DND-41 (cell line): ENCODE measurements around the gene TPP1.

Experiments used
- EZH2 ChIP-seq: IDR thresholded peaks from 3 replicates; pipeline ENCODE4 v1.6.1; 2012; ENCODE audit warnings: borderline replicate concordance, low read depth, mild to moderate bottlenecking, moderate library complexity, low read length, inconsistent platforms; ENCODE audit not compliant: severe bottlenecking
- TF ChIP-seq, protein P1 (sequence below): IDR thresholded peaks from 2 replicates; pipeline ENCODE4 v1.5.1; 2012; ENCODE audit warnings: borderline replicate concordance, low read length, moderate library complexity, mild to moderate bottlenecking; ENCODE audit not compliant: poor library complexity, severe bottlenecking; ENCODE audit errors: extremely low read depth

DNA sequence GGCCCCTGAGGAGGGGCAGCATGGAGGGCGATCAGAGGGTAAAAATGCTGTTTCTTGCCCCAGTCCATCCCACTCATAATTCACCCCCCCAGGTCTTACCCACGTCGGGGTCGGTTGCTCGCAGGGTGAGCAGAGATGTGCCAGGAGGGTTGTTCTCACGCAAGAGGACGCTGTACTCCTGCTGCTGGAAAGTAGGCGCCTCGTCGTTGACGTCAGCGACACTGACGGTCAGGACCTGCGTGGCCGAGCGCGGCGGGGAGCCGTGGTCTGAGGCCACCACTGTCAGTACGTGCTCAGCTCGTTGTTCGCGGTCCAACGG is 10.3 kb upstream of the TPP1 start:
- TF ChIP-seq, protein P1, sequence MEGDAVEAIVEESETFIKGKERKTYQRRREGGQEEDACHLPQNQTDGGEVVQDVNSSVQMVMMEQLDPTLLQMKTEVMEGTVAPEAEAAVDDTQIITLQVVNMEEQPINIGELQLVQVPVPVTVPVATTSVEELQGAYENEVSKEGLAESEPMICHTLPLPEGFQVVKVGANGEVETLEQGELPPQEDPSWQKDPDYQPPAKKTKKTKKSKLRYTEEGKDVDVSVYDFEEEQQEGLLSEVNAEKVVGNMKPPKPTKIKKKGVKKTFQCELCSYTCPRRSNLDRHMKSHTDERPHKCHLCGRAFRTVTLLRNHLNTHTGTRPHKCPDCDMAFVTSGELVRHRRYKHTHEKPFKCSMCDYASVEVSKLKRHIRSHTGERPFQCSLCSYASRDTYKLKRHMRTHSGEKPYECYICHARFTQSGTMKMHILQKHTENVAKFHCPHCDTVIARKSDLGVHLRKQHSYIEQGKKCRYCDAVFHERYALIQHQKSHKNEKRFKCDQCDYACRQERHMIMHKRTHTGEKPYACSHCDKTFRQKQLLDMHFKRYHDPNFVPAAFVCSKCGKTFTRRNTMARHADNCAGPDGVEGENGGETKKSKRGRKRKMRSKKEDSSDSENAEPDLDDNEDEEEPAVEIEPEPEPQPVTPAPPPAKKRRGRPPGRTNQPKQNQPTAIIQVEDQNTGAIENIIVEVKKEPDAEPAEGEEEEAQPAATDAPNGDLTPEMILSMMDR, result no peak
- TF ChIP-seq EZH2, result no peak
